ENCODE results near the gene ZNF416.
A peak's percentile ranks its signal among the peaks of the same experiment; 100 is the strongest.

Gene ZNF416

GRCh38 chr19:57559008-57559403, 19.7 kb downstream of the ZNF416 start:
- DNase-seq, result no peak

GRCh38 chr19:57558525-57558924, 20.2 kb downstream of the ZNF416 start:
- no peak for DNase-seq

GRCh38 chr19:57557659-57558058, 21.1 kb downstream of the ZNF416 start:
- DNase-seq, result no peak

GRCh38 chr19:57552432-57552831, 26.3 kb downstream of the ZNF416 start:
- DNase-seq, result no peak

- no peak for DNase-seq
Observed at GRCh38 chr19:57546513-57546912, 32.2 kb downstream of the ZNF416 start.

- DNase-seq, result no peak
Observed at GRCh38 chr19:57537953-57538547, 40.7 kb downstream of the ZNF416 start.

- DNase-seq, result peak; percentile 89
Observed at GRCh38 chr19:57527136-57527881, 51.4 kb downstream of the ZNF416 start, which contains the start of gene ZNF549. Gene ZNF549 (plus strand): TSS chr19:57527356. CDS start chr19:57527574, 218 bp downstream.

Measured in central memory CD4-positive, alpha-beta T cell (primary cell).